Upper lobe of left lung (tissue), 4 donors: ENCODE measurements around the gene ZSWIM1.

ENCODE experiments used
- CTCF ChIP-seq, 6 experiments: fragments of 450-650 bp in 4 of 6; fragments of 200-600 bp in 2 of 6; sonication (generic) in 2 of 6; IDR thresholded peaks; one replicate each; pipeline ENCODE4 v1.5.1; 2016 to 2019; ENCODE audit warnings: antibody characterized with exemption in 6 of 6
- POLR2A ChIP-seq, 4 donors: fragments of 450-650 bp; IDR thresholded peaks; one replicate each; pipeline ENCODE4 v1.5.1; 2016 to 2017; ENCODE audit warnings: antibody characterized with exemption in 4 of 4, mild to moderate bottlenecking in 2 of 4

- TF ChIP-seq CTCF (IDR thresholded peaks at IDR 0.05), result no peak
- TF ChIP-seq POLR2A (IDR thresholded peaks at IDR 0.05), result no peak
These were observed 2.1 kb downstream of the ZSWIM1 start for GRCh38 chr20:45883100-45883469.
